ENCODE results near the gene CNDP2.

- no peak for TF ChIP-seq EZH2phosphoT487 (IDR thresholded peaks at IDR 0.05; ENCODE audit: borderline replicate concordance, low read length)
- TF ChIP-seq, protein P1, sequence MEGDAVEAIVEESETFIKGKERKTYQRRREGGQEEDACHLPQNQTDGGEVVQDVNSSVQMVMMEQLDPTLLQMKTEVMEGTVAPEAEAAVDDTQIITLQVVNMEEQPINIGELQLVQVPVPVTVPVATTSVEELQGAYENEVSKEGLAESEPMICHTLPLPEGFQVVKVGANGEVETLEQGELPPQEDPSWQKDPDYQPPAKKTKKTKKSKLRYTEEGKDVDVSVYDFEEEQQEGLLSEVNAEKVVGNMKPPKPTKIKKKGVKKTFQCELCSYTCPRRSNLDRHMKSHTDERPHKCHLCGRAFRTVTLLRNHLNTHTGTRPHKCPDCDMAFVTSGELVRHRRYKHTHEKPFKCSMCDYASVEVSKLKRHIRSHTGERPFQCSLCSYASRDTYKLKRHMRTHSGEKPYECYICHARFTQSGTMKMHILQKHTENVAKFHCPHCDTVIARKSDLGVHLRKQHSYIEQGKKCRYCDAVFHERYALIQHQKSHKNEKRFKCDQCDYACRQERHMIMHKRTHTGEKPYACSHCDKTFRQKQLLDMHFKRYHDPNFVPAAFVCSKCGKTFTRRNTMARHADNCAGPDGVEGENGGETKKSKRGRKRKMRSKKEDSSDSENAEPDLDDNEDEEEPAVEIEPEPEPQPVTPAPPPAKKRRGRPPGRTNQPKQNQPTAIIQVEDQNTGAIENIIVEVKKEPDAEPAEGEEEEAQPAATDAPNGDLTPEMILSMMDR (IDR thresholded peaks at IDR 0.05; ENCODE audit: low read depth, low read length, poor library complexity, severe bottlenecking) = no peak
Observed at GRCh38 chr18:74532511-74533025, 36.4 kb downstream of the CNDP2 start.

Measured in DOHH2 (cell line).